ENCODE data around the gene IL16.

The IL16 gene

GRCh38 chr15:81255958-81256320, 59.3 kb downstream of the IL16 start:
- Histone ChIP-seq H3K9me3 (no peaks in the 10 kb centered on the region), H3K27me3 (no peaks in the 10 kb centered on the region), H3K4me1 (no peaks in the 10 kb centered on the region), H3K4me3 (no peak overlapping the region), H3K36me3 (no peaks in the 10 kb centered on the region), H3K27ac (no peak overlapping the region)
- no peak for DNase-seq
- TF ChIP-seq, protein P1, sequence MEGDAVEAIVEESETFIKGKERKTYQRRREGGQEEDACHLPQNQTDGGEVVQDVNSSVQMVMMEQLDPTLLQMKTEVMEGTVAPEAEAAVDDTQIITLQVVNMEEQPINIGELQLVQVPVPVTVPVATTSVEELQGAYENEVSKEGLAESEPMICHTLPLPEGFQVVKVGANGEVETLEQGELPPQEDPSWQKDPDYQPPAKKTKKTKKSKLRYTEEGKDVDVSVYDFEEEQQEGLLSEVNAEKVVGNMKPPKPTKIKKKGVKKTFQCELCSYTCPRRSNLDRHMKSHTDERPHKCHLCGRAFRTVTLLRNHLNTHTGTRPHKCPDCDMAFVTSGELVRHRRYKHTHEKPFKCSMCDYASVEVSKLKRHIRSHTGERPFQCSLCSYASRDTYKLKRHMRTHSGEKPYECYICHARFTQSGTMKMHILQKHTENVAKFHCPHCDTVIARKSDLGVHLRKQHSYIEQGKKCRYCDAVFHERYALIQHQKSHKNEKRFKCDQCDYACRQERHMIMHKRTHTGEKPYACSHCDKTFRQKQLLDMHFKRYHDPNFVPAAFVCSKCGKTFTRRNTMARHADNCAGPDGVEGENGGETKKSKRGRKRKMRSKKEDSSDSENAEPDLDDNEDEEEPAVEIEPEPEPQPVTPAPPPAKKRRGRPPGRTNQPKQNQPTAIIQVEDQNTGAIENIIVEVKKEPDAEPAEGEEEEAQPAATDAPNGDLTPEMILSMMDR (IDR thresholded peaks at IDR 0.05), result no peak
- intact Hi-C loops (cut with DNase I; ENCODE audit: low total_unique reads), result no loop called here

GRCh38 chr15:81256916-81257315, 60.2 kb downstream of the IL16 start:
- Histone ChIP-seq H3K27ac (no peak overlapping the region), H3K4me3 (no peak overlapping the region), H3K27me3 (no peaks in the 10 kb centered on the region), H3K4me1 (no peaks in the 10 kb centered on the region), H3K36me3 (no peaks in the 10 kb centered on the region), H3K9me3 (no peaks in the 10 kb centered on the region)
- TF ChIP-seq, protein P1 (IDR thresholded peaks at IDR 0.05), result peak; percentile 30 to 48
- no peak for DNase-seq
- intact Hi-C loops (cut with DNase I; ENCODE audit: low total_unique reads), result no loop called here

GRCh38 chr15:81257435-81257834, 60.8 kb downstream of the IL16 start:
- H3K27me3 ChIP-seq, result no peaks in the 10 kb centered on the region
- intact Hi-C loops (cut with DNase I; ENCODE audit: low total_unique reads), result no loop called here
- no peaks in the 10 kb centered on the region for H3K9me3 ChIP-seq
- H3K4me3 ChIP-seq, result no peak overlapping the region
- H3K36me3 ChIP-seq, result no peaks in the 10 kb centered on the region
- no peaks in the 10 kb centered on the region for H3K4me1 ChIP-seq
- no peak for DNase-seq
- TF ChIP-seq, protein P1 (IDR thresholded peaks at IDR 0.05), result no peak
- H3K27ac ChIP-seq, result no peak overlapping the region

- no peaks in the 10 kb centered on the region for H3K36me3 ChIP-seq
- no peak overlapping the region for H3K4me3 ChIP-seq
- no peaks in the 10 kb centered on the region for H3K9me3 ChIP-seq
- intact Hi-C loops (cut with DNase I; ENCODE audit: low total_unique reads), result no loop called here
- TF ChIP-seq, protein P1 (IDR thresholded peaks at IDR 0.05), result no peak
- H3K27ac ChIP-seq, result no peak overlapping the region
- no peaks in the 10 kb centered on the region for H3K27me3 ChIP-seq
- H3K4me1 ChIP-seq, result no peaks in the 10 kb centered on the region
- no peak for DNase-seq
Measured at GRCh38 chr15:81258455-81258854, 61.8 kb downstream of the IL16 start.

DNA sequence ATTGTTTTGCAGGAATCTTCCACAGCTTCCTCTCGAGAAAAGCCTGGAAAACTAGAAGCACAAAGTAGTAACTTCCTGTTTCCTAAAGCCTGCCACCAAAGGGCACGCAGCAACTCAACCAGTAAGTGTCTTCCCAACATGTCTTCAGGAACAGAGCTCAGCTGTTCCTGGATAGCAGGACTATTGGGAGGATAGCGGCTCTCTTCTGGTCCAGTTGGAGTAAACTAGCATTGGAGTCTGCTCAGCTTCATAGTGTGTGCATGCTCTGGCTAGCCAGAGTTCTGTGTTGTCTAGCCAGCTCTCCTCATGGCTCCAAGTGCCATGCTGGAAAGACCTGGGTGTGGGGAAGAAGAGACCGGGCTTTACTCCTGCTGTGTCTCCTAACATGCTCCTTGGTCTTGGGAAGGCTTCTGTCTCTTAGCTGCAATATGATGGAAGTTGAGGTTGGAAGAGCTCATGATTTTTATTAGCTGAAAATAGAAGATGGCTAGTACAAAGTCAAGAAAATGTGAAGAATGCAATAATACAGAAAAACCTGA, 63.1 kb downstream of the IL16 start:
- TF ChIP-seq, protein P1 (IDR thresholded peaks at IDR 0.05), result no peak
- Histone ChIP-seq H3K9me3 (no peaks in the 10 kb centered on the region), H3K4me3 (no peak overlapping the region), H3K27ac (no peak overlapping the region), H3K36me3 (no peaks in the 10 kb centered on the region), H3K27me3 (no peaks in the 10 kb centered on the region), H3K4me1 (no peaks in the 10 kb centered on the region)
- intact Hi-C loops (cut with DNase I; ENCODE audit: low total_unique reads), result no loop called here
- DNase-seq, result no peak

Measured in tibial artery (tissue), 4 donors.